Type B pancreatic cell (in vitro differentiated cells): Measurements from ENCODE around the gene TIGD1. TPM values are rescaled to one million over a fixed set of nuclear protein-coding genes. Genes with fewer than 3 reads are reported as not detected.

Experiments
- DNase-seq: peaks from one replicate; pipeline ENCODE4 v3.0.0; 2021; ENCODE audit warnings: mixed read lengths; ENCODE audit not compliant: unreplicated experiment; ENCODE audit errors: extremely low spot score
- H3K27ac Mint-ChIP-seq: 2 replicates; pipeline ENCODE4 v1.8.0; 2021; ENCODE audit warnings: mild to moderate bottlenecking, mixed read lengths
- H3K27me3 Mint-ChIP-seq: 2 replicates; pipeline ENCODE4 v1.8.0; 2021; ENCODE audit warnings: mixed read lengths
- H3K36me3 Mint-ChIP-seq: 2 replicates; pipeline ENCODE4 v1.8.0; 2021; ENCODE audit warnings: mixed read lengths
- H3K4me1 Mint-ChIP-seq: one replicate; pipeline ENCODE4 v1.8.0; 2021; ENCODE audit warnings: mixed read lengths; ENCODE audit not compliant: unreplicated experiment
- H3K4me3 Mint-ChIP-seq: 2 replicates; pipeline ENCODE4 v1.8.0; 2021; ENCODE audit warnings: mild to moderate bottlenecking, mixed read lengths
- H3K9me3 Mint-ChIP-seq: 2 replicates; pipeline ENCODE4 v1.8.0; 2021; ENCODE audit warnings: mixed read lengths
- long read RNA-seq: library from polyadenylated mRNA; unstranded; transcript quantifications from one replicate; pipeline ENCODE4 v2.0.0, GENCODE V29; 2020
- total RNA-seq: library from RNA; stranded (reverse); gene quantifications from 2 replicates; pipeline ENCODE4 v1.2.1, GENCODE V29; 2021; ENCODE audit warnings: low replicate concordance
- TF ChIP-seq, protein P1 (sequence below): fragments of 200-600 bp; sonication (generic); conservative IDR thresholded peaks from 2 replicates; pipeline ENCODE4 v1.5.0; 2021; ENCODE audit warnings: antibody characterized with exemption, mild to moderate bottlenecking

TIGD1 gene
- total RNA-seq: 7.2 and 10.8 TPM in 2 replicates
- long read RNA-seq, partial matches to known transcripts: 0 of 3 reads
- long read RNA-seq, other reads (novel, unspliced or antisense): 0 of 3 reads

DNA sequence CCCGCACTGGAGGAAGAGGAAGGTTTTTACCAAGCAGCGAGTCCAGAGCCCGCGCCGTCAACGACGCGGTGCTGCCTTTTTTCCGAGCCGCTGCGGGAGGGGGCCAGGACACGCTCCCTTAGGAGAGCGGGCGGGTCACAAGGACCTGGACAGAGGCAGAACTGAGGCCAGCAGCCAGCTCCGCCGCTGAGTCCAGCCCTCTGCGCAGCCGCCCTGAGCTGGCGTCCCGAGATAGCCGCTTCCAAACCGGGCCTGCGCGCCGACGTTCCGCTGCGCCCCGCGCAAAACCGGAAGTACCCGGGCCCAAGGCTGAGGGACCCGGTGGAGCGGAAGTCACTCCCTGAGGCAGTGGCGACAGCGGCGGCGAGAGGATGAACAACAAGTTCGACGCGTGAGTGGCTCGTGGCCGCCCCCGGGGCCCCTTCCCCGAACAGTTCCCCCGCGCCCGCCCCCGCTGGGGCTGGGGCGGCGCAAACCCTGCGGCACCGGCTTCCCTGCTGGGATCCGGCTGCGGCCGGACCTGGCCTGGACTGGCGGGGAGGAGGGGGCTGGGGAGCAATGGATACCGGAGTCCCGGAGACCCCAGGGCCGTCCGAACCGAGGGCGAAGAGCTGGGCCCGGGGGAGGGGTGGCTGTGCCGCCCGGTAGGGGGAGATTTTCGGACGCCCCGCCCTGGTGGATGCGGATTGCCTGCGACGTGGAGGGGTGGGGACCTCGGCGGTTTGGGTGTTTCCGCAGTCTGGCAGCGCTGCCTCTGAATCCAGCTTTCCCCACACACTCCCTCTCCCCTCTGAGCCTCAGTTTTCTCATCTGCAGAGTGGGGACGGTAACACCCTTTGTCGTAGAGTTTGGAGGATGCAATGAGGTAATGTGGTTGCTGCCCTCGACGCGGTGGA, at the start of gene TIGD1, which contains the start of gene EIF4E2:
TSS of gene TIGD1 (minus strand) at position 204 of the 896 bp plus-strand sequence. CDS start 675 bp downstream, outside the sequence.
TSS of gene EIF4E2 (plus strand) at position 336 of the 896 bp plus-strand sequence. CDS start at position 372, 36 bp downstream.
- peaks cover 17% of the 10 kb centered on the region for H3K4me1 Mint-ChIP-seq
- DNase-seq: peak; percentile 96
- H3K27ac Mint-ChIP-seq: peak within 1 kb of the TSS; percentile 93
- no peaks in the 10 kb centered on the region for H3K27me3 Mint-ChIP-seq
- H3K9me3 Mint-ChIP-seq: peaks cover 8% of the 10 kb centered on the region
- H3K36me3 Mint-ChIP-seq: peaks cover 42% of the 10 kb centered on the region
- TF ChIP-seq, protein P1, sequence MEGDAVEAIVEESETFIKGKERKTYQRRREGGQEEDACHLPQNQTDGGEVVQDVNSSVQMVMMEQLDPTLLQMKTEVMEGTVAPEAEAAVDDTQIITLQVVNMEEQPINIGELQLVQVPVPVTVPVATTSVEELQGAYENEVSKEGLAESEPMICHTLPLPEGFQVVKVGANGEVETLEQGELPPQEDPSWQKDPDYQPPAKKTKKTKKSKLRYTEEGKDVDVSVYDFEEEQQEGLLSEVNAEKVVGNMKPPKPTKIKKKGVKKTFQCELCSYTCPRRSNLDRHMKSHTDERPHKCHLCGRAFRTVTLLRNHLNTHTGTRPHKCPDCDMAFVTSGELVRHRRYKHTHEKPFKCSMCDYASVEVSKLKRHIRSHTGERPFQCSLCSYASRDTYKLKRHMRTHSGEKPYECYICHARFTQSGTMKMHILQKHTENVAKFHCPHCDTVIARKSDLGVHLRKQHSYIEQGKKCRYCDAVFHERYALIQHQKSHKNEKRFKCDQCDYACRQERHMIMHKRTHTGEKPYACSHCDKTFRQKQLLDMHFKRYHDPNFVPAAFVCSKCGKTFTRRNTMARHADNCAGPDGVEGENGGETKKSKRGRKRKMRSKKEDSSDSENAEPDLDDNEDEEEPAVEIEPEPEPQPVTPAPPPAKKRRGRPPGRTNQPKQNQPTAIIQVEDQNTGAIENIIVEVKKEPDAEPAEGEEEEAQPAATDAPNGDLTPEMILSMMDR: peak; percentile 58
- peak within 1 kb of the TSS; percentile 95 for H3K4me3 Mint-ChIP-seq

GRCh38 chr2:232598293-232598692, 47.9 kb upstream of the TIGD1 start:
- Mint-ChIP-seq H3K4me3 (no peak overlapping the region), H3K4me1 (no peaks in the 10 kb centered on the region), H3K9me3 (no peaks in the 10 kb centered on the region), H3K36me3 (no peaks in the 10 kb centered on the region), H3K27ac (no peak overlapping the region), H3K27me3 (no peaks in the 10 kb centered on the region)
- TF ChIP-seq, protein P1: no peak
- DNase-seq: no peak

DNA sequence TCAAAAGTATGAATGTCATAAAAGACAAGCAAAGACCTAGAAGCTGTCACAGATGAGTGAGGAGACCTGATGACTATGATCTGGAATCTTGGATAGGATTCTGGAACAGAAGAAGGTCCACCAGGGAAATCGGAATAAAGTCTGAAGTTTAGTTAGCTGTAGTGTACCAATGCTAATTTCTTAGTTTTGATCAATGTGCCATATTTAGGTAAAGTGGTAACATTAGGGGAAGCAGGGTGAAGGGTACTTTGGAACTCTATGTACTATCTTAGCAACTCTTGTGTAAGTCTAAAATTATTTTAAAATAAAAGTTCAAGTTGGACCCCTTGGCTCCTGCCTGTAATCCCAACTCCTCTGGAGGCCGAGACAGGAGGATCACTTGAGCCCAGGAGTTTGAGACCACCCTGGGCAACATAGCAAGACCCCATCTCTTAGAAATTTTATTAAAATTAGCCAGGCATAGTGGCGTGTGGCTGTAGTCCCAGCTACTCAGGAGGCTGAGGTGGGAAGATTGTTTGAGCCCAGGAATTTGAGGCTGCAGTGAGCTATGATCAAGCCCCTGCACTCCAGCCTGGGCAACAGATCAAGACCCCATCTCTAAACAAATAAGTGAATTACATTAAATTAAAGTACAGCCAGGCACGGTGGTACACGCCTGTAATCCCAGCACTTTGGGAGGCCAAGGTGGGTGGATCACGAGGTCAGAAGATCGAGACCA, 47.2 kb upstream of the TIGD1 start:
- H3K9me3 Mint-ChIP-seq: no peaks in the 10 kb centered on the region
- no peaks in the 10 kb centered on the region for H3K27me3 Mint-ChIP-seq
- H3K4me3 Mint-ChIP-seq: no peak overlapping the region
- H3K36me3 Mint-ChIP-seq: no peaks in the 10 kb centered on the region
- no peak overlapping the region for H3K27ac Mint-ChIP-seq
- no peaks in the 10 kb centered on the region for H3K4me1 Mint-ChIP-seq
- TF ChIP-seq, protein P1: no peak
- DNase-seq: no peak

GRCh38 chr2:232593982-232594381, 43.6 kb upstream of the TIGD1 start:
- H3K4me3 Mint-ChIP-seq: no peak overlapping the region
- no peaks in the 10 kb centered on the region for H3K4me1 Mint-ChIP-seq
- no peaks in the 10 kb centered on the region for H3K36me3 Mint-ChIP-seq
- no peak for DNase-seq
- H3K27me3 Mint-ChIP-seq: no peaks in the 10 kb centered on the region
- no peaks in the 10 kb centered on the region for H3K9me3 Mint-ChIP-seq
- H3K27ac Mint-ChIP-seq: no peak overlapping the region
- TF ChIP-seq, protein P1: no peak

DNA sequence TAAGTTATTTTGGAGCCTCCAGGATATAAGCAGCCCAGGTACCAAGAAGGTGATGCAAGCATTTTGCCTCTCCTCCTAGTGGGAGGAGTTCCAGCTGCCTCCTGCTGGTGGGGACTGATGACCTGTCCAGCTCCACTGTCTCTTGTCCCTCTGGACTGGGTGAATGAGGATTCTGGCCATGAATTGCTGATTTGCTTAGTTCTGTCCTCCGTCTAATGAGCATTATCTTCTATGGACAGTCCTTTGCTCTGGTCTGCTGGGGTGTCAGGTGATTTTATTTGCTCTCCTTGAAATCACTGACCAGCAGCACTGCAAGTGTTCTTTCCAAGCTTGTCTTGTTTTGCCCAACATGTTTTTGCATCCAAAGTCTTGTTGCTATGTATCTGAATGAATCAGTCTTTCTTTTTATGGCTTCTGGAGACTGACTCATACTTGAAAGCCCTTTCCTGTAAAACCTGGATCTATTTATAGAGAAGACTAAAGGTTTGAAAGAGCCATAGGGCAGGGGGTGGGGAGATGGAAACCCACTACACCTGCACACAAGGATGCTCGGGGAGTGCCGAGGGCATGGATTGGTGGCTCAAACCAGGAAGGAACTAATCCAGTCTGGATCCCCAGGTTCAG, 42.5 kb upstream of the TIGD1 start:
- peak overlapping the region; percentile 44 for H3K27ac Mint-ChIP-seq
- no peak for DNase-seq
- TF ChIP-seq, protein P1: no peak
- no peak overlapping the region for H3K4me3 Mint-ChIP-seq
- H3K4me1 Mint-ChIP-seq: no peaks in the 10 kb centered on the region
- H3K27me3 Mint-ChIP-seq: no peaks in the 10 kb centered on the region
- H3K36me3 Mint-ChIP-seq: no peaks in the 10 kb centered on the region
- no peaks in the 10 kb centered on the region for H3K9me3 Mint-ChIP-seq
